Measurements from ENCODE around the gene HABP2.

HABP2 gene

GRCh38 chr10:113612154-113612553 is 59.3 kb downstream of the HABP2 start:
- CTCF ChIA-PET: interaction anchor here (0.6 to 1.4 kb wide), 2 partner anchors 12 to 294 kb away, joined by 4 to 5 read pairs; no protein-coding TSS in a partner anchor
- TF ChIP-seq ZNF626 (tag by site-specific recombination; IDR thresholded peaks at IDR 0.05) (no peak), GLI4 (tag by site-specific recombination; IDR thresholded peaks at IDR 0.05) (no peak), ZBTB6 (tag by site-specific recombination; IDR thresholded peaks at IDR 0.05) (no peak), ZNF707 (tag by site-specific recombination; IDR thresholded peaks at IDR 0.05) (no peak), ZNF155 (tag by site-specific recombination; IDR thresholded peaks at IDR 0.05) (no peak), ZNF416 (tag by site-specific recombination; IDR thresholded peaks at IDR 0.05) (no peak), ZNF423 (tag by site-specific recombination; IDR thresholded peaks at IDR 0.05) (no peak), GLI2 (tag by site-specific recombination; IDR thresholded peaks at IDR 0.05; ENCODE audit: borderline replicate concordance, low read depth) (no peak), ZNF174 (tag by site-specific recombination; IDR thresholded peaks at IDR 0.05) (no peak), PRDM10 (tag by site-specific recombination; IDR thresholded peaks at IDR 0.05) (no peak), ZNF513 (tag by site-specific recombination; IDR thresholded peaks at IDR 0.05) (no peak), ZNF366 (tag by site-specific recombination; conservative IDR thresholded peaks at IDR 0.05) (no peak), ZNF292 (tag by site-specific recombination; IDR thresholded peaks at IDR 0.05; ENCODE audit: borderline replicate concordance, low read depth) (no peak)
- Histone ChIP-seq H3K4me1 (ENCODE audit: control insufficient read depth, insufficient read depth, low read length) (peaks cover 9% of the 10 kb centered on the region), H3K4me3 (ENCODE audit: low read depth, low read length) (no peak overlapping the region), H3K9me3 (ENCODE audit: control insufficient read depth, insufficient read depth, low read depth, low read length) (no peaks in the 10 kb centered on the region), H3K36me3 (ENCODE audit: control insufficient read depth in 2 of 2, insufficient read depth in 1 of 2, low read length in 2 of 2) (no peaks in the 10 kb centered on the region), H3K27ac (ENCODE audit: extremely low read depth, low read depth, low read length) (no peak overlapping the region)
- POLR2A ChIA-PET: no interaction called here

- TF ChIP-seq ZFHX2 (tag by site-specific recombination; conservative IDR thresholded peaks at IDR 0.05) (peak; percentile 63), SALL2 (tag by site-specific recombination; IDR thresholded peaks at IDR 0.05; ENCODE audit: borderline replicate concordance) (no peak), HOXD13 (CRISPR knock-in tag; IDR thresholded peaks at IDR 0.05; ENCODE audit: borderline replicate concordance) (no peak), TSHZ1 (tag by site-specific recombination; IDR thresholded peaks at IDR 0.05; ENCODE audit: borderline replicate concordance) (no peak), EGR2 (tag by site-specific recombination; IDR thresholded peaks at IDR 0.05; ENCODE audit: low read depth) (peak; percentile 74), ZNF660 (tag by site-specific recombination; IDR thresholded peaks at IDR 0.05) (no peak), TRIM28 (IDR thresholded peaks at IDR 0.05; ENCODE audit: borderline replicate concordance, low read length) (no peak)
- no peak overlapping the region for H3K27ac ChIP-seq (ENCODE audit: extremely low read depth, low read depth, low read length)
- CTCF ChIA-PET: interaction anchor here (0.6 to 1.4 kb wide), 2 partner anchors 11 to 12 kb away, joined by 3 to 5 read pairs; no protein-coding TSS in a partner anchor
- H3K4me3 ChIP-seq (ENCODE audit: low read depth, low read length): no peak overlapping the region
- H3K4me1 ChIP-seq (ENCODE audit: control insufficient read depth, insufficient read depth, low read length): peaks cover 9% of the 10 kb centered on the region
- no peaks in the 10 kb centered on the region for H3K9me3 ChIP-seq (ENCODE audit: control insufficient read depth, insufficient read depth, low read depth, low read length)
- POLR2A ChIA-PET: no interaction called here
- H3K36me3 ChIP-seq (ENCODE audit: control insufficient read depth in 2 of 2, insufficient read depth in 1 of 2, low read length in 2 of 2): no peaks in the 10 kb centered on the region
These were observed 60.6 kb downstream of the HABP2 start for GRCh38 chr10:113613427-113613826.

All from HEK293 (cell line).